H1 (cell line): ENCODE measurements around the gene MRPS18B. TPM values are rescaled to one million over a fixed set of nuclear protein-coding genes. Genes with fewer than 3 reads are reported as not detected.

Experiments
- BCL11A ChIP-seq, 2 experiments: IDR thresholded peaks; one replicate each; pipeline ENCODE4 v1.6.1; 2011; ENCODE audit warnings: low read depth in 2 of 2, low read length in 2 of 2, mild to moderate bottlenecking in 2 of 2
- polyA plus RNA-seq, 7 experiments: library from polyadenylated mRNA; depleted of rRNA in 3 of 7; stranded (reverse) in 5 of 7; unstranded in 2 of 7; fragments of >200 nt in 5 of 7; fragments of 200-250 nt in 2 of 7; gene quantifications; 1 replicate in 5 of 7; 2 replicates in 1 of 7; 4 replicates in 1 of 7; pipeline versions ENCODE4 v1.2.1 to v1.2.3, GENCODE V29; 2011 to 2013; ENCODE audit warnings: missing spikeins in 2 of 7, mixed read lengths in 2 of 7
- total RNA-seq: library from RNA; stranded (reverse); fragmentation: NEBNext Ultra II Directional; extraction: Animal tissue kit (Norgen Biotek cat#: 25700); gene quantifications from 2 replicates; pipeline ENCODE4 v1.2.1, GENCODE V29; 2021
- TF ChIP-seq, protein P1 (sequence below): IDR thresholded peaks from 2 replicates; pipeline ENCODE4 v1.6.1; 2012; ENCODE audit warnings: low read length, inconsistent platforms

The MRPS18B gene
- total and polyA plus RNA-seq, 2 of the 8 experiments (the other 6 are each of a cell fraction or from before 2014, with no cell fraction given): 57.8 to 83.3 TPM

GRCh38 chr6:30613251-30614043 lies 4.2 kb upstream of the MRPS18B start (continued):
- TF ChIP-seq, protein P1, sequence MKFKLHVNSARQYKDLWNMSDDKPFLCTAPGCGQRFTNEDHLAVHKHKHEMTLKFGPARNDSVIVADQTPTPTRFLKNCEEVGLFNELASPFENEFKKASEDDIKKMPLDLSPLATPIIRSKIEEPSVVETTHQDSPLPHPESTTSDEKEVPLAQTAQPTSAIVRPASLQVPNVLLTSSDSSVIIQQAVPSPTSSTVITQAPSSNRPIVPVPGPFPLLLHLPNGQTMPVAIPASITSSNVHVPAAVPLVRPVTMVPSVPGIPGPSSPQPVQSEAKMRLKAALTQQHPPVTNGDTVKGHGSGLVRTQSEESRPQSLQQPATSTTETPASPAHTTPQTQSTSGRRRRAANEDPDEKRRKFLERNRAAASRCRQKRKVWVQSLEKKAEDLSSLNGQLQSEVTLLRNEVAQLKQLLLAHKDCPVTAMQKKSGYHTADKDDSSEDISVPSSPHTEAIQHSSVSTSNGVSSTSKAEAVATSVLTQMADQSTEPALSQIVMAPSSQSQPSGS: no peak
- TF ChIP-seq BCL11A (IDR thresholded peaks at IDR 0.05; ENCODE audit: low read depth in 2 of 2, low read length in 2 of 2): no peak
